GM12874 (cell line): ENCODE measurements around the gene KCTD2.

Experiments
- CTCF ChIP-seq: IDR thresholded peaks from 2 replicates; pipeline ENCODE4 v1.5.1; 2011; ENCODE audit warnings: low read depth, mild to moderate bottlenecking, control low read depth, low read length, moderate library complexity; ENCODE audit not compliant: insufficient read depth

Gene KCTD2

GRCh38 chr17:75064460-75064859 lies 17.4 kb downstream of the KCTD2 start:
- no peak for TF ChIP-seq CTCF

GRCh38 chr17:75064867-75065561 lies 18.0 kb downstream of the KCTD2 start:
- no peak for TF ChIP-seq CTCF

GRCh38 chr17:75065562-75066151 lies 18.6 kb downstream of the KCTD2 start:
- no peak for TF ChIP-seq CTCF

GRCh38 chr17:75067856-75068255 lies 20.8 kb downstream of the KCTD2 start:
- TF ChIP-seq CTCF = no peak

GRCh38 chr17:75068750-75069149 lies 21.7 kb downstream of the KCTD2 start:
- no peak for TF ChIP-seq CTCF

- TF ChIP-seq CTCF = 0 out of 2 replicates have a peak, but pooled peaks have one; percentile 25
These were observed 22.8 kb downstream of the KCTD2 start for GRCh38 chr17:75069783-75070182.

GRCh38 chr17:75073618-75074047 lies 26.6 kb downstream of the KCTD2 start:
- TF ChIP-seq CTCF = no peak
